GM19395 (cell line): ENCODE measurements around the gene FAM90A1.
"Not testable (repeated sequence)": the region's sequence is repeated elsewhere in the genome, so short reads cannot be mapped to it uniquely, and the experiment has no call there.

Experiments
- ATAC-seq: cut with Tn5 transposase; IDR thresholded peaks from one replicate; pipeline ENCODE4 v1.9.1; 2021; ENCODE audit warnings: mild to moderate bottlenecking, moderate library complexity; ENCODE audit not compliant: unreplicated experiment

Gene FAM90A1

GRCh38 chr12:8179989-8180585 is 47.3 kb downstream of the FAM90A1 start:
- ATAC-seq, result not testable (repeated sequence)

- ATAC-seq, result not testable (repeated sequence)
These were observed 54.5 kb downstream of the FAM90A1 start for GRCh38 chr12:8172911-8173310.
